DMS153 (cell line): Measurements from ENCODE around the gene NEGR1.
A peak's percentile ranks its signal among the peaks of the same experiment; 100 is the strongest.

ENCODE experiments used
- DNase-seq: peaks from one replicate; lab custom pipeline; 2025; lab: John Stamatoyannopoulos, UW

NEGR1 gene

DNA sequence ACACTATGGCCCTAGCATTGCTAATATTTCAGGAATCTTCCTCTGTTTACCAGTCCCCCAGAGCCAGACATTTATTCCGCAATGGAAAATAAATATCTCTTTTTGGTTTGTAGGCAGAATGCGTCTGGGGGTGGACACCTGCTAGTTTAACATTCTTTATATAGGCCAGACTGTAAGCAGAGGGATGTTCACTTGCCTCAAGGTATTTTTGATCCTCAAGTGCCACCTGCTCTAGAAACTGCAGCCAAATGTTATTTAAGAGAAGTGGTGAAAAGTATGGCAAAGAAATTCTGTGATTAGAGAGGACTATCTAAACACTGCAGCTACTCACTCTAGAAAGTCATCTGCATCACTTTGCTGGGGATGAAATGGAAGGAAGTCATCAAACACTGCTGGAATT lies 164.7 kb downstream of the NEGR1 start:
- DNase-seq = no peak

DNA sequence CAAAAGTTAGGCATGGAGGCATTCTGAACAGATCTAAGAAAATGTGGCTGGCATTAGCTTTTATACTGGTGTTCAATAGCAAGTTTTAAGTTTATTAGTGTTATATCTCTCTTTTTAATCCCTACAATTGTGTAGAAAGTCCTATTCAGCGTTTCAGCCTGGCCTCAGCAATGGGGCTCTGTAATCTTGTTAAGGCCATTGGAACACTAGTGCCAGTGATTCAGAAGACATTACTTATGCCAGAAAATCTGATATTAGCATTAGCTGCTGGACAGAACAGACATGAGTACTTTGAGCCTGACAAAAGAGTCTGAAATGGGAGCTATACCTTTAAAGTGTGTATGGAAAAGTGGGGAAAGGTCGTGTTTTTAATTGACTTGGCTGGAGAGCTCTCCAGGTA lies 167.0 kb downstream of the NEGR1 start:
- no peak for DNase-seq

DNA sequence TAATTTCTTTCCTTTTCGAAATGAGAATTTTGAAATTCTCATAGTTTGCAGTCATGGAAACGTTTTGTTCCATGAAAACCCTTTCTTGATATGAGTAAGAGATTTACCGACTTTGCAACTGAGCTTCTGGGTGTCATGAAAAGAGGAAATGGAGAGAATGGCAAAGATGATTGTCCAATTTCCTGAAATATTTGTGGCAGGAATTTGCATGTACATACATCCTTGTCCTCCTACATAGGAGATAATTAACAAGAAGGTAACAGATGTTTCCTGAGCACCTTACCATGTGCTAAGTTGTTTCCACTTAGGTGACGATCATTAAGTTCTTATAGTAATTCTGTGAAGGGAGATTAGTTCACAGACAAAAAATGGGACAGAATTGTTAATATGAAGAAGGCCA lies 170.7 kb downstream of the NEGR1 start:
- DNase-seq = no peak

- DNase-seq = no peak
Observed at GRCh38 chr1:72109916-72110315, 172.4 kb downstream of the NEGR1 start.

DNA sequence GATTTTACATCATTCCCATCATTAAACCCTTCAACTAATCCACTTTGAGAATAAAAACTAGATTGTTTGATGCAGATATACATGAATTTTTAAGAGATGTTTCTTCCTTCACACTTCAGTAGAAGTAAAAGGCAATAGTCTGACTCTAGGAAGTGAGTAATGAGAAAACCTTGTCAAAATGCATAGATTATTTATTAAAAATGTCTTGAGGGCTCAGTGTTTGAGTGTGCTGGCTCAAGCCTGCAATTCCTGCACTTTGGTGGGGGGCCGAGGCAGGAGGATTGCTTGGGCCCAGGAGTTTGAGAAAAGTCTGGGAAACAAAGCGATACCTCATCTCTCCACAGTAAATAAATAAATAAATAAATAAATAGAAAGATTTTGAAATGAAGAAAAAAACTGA lies 177.1 kb downstream of the NEGR1 start:
- no peak for DNase-seq

GRCh38 chr1:72101840-72102632 lies 180.3 kb downstream of the NEGR1 start:
- DNase-seq = no peak

GRCh38 chr1:72100771-72101170 lies 181.6 kb downstream of the NEGR1 start:
- no peak for DNase-seq

DNA sequence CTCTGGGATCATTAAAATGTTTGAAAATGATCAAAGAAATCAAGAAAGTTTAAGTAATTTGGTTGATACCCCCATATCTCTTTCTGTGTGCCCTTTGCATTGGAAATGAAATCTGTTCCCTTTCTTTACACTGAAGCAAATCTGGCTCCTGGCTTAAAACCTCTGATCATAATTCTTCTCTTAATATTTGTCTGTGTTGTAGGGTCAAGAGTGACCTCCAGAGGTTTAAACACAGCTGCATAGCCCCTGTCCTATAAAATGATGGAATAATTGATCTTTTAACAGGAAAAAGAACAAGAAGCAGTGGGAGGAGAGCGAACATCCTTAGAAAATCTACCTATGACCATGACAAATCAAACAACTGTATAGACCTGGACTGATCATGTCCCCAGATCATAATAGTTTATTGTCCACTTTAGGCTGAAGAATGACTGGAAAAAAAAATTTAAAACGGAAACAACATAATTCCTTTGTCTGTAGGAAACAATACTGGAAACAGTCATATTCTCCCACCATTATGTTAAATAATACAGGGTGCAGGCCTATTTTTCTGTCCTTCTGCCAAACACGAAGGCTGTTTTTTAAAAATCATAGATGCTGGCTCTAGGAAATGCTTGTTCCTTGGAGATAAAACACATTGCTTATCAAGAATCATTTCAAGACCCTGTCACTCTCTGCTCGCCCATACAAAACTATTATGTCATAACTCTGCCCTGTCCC lies 184.3 kb downstream of the NEGR1 start:
- DNase-seq = no peak

GRCh38 chr1:72094209-72094608 lies 188.1 kb downstream of the NEGR1 start:
- no peak for DNase-seq

- no peak for DNase-seq
Observed at GRCh38 chr1:72086394-72086793, 195.9 kb downstream of the NEGR1 start.

GRCh38 chr1:72075425-72075824 lies 206.9 kb downstream of the NEGR1 start:
- DNase-seq = no peak

DNA sequence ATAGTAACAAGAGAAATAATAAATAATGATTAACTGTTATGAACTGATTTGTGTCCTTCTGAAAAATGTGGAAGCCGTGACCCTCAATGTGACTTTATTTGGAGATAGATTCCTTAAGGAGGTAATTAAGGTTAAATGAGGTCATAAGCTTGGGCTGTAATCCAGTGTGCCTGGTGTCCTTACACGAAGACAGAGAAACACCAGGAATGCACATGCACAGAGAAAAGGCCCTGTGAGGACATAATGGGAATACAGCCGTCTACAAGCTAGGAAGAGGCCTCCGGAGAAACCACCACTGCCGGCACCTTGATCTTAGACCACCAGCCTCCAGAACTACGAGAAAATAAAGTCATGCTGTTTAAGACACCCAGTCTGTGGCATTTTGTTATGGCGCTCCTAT lies 215.9 kb downstream of the NEGR1 start:
- DNase-seq = no peak

DNA sequence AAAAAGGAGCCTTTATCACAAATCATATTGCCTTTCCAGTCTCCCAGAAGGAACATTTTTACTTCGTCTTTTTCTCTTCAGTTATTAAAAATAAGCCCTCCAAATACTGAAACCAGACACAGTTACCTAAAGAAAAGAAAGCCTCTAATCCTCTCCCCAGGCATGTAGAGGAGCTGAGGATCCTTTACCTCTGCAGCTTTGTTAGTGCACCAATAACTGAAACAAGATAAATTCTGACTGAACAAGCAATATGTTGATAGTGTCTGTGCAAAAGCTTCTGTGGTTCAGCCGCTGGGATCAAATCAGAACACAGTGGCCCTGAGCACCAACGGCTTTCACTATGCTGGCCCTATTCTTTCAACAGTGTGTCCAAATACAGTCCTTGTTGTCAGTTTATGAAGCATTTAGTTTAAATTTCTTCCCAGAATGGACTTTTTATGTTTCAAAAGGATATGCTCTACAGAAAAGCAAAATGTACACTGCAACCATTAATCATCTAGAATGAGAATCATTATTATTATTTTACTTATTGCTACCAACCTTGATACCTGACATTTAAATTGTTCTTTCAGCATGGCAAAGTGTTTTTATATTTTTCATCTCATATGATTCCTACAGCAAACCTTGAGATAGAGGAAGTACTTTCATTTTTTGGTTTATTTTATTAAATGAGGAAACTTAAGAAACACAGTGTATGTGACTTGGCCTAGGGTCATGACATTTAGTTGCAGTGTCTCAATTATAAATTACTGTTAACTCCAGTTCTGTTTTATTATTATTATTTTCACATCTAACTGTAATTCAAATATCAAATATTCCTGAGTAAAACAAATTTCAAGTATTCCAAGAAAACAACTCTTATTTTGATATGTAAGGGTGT lies 217.9 kb downstream of the NEGR1 start:
- DNase-seq = no peak

GRCh38 chr1:72063364-72064044 lies 218.8 kb downstream of the NEGR1 start:
- DNase-seq = no peak

- no peak for DNase-seq
Observed at GRCh38 chr1:72062584-72062983, 219.8 kb downstream of the NEGR1 start.

- no peak for DNase-seq
Observed at GRCh38 chr1:72060466-72061245, 221.7 kb downstream of the NEGR1 start.

DNA sequence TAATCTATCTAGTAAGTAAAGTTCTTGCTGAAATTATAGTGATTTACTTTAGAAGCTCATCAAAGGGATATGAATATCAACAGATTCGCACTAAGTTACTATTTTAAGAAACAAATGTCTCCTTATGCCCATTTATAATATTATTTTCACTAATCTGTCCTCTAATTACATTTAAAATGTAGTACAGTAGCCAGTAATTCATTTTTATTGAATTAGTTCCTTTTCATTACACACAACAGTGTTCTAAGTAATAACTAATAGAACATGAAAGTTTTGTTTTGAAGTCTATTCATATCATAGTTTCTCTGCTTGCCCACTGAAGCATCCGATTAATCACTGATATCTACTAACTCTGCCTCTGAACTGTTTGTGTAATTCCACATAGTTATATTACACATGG lies 225.8 kb downstream of the NEGR1 start:
- no peak for DNase-seq

DNA sequence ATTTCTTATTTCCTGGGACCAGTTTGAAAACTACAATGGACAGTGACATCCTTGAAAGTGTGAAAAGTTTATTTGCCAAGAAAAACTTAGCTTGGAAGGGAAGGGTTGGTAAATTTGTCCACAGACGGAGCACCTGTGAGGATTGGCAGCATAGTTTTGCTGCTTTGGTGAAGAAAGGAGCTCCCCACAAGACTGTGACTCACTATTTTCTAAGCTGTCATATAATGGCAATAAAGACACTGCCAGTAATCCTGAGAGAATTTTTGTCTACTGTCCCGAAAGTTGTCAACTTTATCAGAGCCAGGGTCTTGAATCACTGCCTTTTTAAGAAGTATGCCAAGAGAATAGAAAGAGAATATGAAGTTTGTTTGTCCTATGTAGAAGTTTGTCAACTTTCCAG lies 230.8 kb downstream of the NEGR1 start:
- no peak for DNase-seq

DNA sequence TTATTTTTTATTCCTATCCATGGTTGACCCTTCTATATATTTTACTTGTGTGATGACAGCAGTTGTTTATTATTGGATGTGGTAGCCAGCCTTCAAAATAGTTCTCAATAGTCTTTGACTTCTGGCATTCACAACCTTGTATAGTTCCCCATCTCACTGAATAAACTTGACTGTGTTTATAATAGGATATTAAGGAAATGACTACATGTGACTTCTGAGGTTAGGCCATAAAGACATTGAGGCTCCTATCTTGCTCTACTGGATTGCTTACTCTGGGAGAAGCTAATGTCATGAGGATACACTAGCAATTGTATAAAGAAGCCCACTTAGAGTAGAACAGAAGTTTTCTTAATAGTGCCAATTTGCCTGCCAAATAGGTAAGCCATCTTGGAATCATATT lies 231.8 kb downstream of the NEGR1 start:
- no peak for DNase-seq

DNA sequence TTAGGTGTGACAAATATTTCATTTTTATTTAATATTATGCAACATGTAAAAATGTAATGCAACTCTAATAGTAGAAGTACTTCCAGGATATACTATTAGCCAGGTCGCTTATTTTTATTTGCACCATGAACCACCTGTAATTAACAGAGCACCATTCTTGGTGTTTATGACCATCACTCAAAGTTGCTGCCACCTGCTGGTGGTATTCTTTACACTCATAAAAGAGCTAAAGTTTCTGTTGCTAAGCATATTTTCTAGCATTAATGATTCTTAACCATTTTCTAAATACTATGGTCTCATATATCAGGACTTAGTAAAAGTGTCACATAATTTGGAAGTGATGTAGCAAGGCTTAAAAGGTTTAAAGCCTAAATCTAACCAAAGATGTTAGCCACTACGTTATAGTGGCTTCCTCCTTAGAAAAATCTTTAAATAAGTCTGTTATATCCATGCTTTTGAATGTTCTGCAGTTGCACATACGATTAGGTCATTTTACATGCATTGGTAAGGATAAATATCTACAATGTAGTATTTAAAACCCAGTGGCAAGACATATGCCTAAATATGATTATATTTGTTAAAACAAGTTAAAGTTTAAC lies 244.5 kb downstream of the NEGR1 start:
- DNase-seq = peak; percentile 21

DNA sequence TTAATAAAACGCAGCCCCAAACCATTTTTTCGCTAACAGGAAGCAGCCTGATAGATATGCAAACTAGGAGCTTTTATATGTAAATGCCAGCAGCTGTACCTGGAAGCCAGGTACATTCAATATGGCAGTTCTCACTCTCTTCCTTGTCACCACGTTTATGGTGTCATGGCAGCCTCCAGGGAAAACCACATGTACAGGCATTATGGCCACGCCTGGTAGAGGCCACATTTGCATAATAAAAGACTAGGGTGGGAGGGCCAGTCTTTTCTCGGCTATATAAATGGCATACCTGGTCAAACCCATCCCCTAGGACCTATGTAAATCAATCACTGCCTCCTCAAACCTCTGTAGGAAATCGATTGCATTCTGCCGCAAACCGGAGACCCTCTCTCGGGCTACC lies 247.5 kb downstream of the NEGR1 start:
- no peak for DNase-seq
